C4-2B (cell line): ENCODE measurements around the gene ATG7.

ENCODE experiments used
- H3K27ac ChIP-seq: fragments of 450-650 bp; 2 replicates; pipeline ENCODE4 v1.5.1; 2017
- ZFX ChIP-seq: fragments of 450-650 bp; IDR thresholded peaks from 2 replicates; pipeline ENCODE4 v1.6.1; 2017
- TF ChIP-seq, protein P1 (sequence below): fragments of 450-650 bp; conservative IDR thresholded peaks from 2 replicates; pipeline ENCODE4 v1.5.1; 2017; ENCODE audit warnings: mild to moderate bottlenecking

Gene ATG7

DNA sequence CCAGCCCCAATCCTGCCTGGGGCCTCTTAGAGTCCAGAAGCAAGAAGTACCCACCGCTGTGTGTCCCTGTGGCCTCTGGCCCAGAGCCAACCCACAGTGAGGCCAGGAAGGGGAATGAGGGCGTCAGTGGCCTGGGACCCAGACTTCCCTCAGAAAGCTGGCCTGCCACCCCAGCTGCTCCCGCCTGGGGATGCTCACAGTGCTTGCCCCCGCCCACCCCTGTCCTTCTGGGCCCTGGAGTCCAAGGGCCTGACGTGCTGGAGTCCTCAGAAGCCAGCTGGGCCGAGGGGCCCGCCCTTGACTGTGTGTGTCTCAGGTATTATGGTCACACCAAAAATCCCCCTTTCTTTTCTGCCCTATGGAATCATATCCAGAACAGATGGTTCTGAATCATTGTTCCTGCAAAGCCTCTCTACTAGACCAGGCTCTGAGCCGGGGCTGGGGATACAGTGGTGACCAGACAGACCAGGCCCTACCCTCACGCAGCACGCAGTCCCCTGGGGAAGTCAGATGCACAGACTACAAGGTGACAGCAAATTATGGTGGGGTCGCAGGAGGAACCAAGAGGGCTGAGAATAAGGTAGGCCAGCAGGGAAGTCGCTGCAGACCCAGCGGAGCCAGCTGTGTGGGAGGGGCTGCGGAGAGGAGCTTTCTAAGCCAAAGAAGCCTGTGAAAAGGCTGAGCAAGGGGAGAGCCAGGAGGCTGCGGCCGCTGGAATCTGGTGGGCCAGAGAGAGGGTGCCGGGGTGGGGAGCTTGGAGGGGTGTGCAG is 272.4 kb downstream of the ATG7 start:
- H3K27ac ChIP-seq = no peak overlapping the region
- TF ChIP-seq, protein P1, sequence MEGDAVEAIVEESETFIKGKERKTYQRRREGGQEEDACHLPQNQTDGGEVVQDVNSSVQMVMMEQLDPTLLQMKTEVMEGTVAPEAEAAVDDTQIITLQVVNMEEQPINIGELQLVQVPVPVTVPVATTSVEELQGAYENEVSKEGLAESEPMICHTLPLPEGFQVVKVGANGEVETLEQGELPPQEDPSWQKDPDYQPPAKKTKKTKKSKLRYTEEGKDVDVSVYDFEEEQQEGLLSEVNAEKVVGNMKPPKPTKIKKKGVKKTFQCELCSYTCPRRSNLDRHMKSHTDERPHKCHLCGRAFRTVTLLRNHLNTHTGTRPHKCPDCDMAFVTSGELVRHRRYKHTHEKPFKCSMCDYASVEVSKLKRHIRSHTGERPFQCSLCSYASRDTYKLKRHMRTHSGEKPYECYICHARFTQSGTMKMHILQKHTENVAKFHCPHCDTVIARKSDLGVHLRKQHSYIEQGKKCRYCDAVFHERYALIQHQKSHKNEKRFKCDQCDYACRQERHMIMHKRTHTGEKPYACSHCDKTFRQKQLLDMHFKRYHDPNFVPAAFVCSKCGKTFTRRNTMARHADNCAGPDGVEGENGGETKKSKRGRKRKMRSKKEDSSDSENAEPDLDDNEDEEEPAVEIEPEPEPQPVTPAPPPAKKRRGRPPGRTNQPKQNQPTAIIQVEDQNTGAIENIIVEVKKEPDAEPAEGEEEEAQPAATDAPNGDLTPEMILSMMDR = no peak
- TF ChIP-seq ZFX = no peak

DNA sequence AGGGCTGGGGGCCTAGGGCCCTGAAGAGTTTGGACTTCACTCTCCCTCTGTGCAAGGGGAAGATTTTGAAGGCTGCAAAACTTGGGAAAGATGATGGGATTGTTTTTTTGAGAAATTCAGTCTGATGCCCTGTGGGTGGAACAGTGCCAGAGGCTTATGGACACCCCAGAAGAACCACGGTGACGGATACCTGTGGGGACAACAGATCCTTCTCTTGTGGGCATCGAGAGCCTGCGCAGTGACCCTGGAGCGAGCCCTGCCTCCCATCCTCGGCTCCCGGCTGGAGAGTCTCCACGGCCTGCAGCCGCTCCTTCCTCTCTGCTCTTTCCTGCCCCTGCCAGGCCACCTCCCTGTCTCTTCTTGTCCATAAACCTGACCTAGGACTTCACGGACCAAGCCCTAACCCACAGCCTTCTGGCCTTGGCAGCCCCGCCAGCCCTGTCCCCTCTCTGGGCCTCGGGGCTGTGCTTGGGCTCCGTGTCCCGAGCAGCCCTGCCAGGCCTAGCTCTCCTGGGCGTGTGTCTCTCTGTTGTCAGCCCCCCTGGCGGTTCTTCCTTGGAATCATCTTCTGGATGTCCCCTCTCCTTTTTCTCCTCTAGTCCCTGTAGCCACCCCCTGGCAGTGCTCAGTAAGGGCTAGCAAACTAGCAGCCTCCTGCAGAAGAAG is 273.1 kb downstream of the ATG7 start:
- H3K27ac ChIP-seq = no peak overlapping the region
- TF ChIP-seq, protein P1 = no peak
- no peak for TF ChIP-seq ZFX

DNA sequence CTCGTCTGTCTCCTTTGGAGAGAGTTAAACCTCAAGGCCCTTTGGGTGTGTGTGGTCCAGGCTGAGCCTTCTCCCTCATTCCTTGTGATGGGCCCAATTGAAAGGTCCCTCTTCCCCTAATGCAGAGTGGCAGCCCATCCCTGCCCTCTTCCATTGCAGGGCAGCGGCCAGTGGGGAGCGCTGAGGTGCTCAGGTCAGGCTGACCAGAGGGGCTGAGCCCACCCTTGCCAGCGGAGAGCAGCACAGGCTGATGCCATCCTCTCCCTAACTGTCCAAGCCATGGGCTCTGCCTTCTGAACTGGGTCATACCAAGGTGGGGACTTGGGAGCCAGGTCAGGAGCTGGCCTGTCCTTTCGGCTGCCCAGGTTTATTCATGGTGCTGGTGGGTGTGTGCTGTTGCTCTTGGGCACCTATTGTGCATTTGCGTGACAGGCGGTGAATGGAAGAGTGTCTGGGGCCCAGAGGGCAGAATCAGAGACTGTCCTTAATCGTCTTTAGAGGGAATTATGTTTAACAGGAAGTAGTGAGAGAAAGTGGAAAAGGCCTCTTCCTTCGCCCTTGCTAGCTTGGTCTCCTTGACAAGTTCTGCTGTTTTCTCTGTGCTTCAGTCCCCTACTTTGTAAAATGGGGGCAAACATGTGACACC is 274.6 kb downstream of the ATG7 start:
- H3K27ac ChIP-seq = no peak overlapping the region
- no peak for TF ChIP-seq ZFX
- TF ChIP-seq, protein P1 = no peak

DNA sequence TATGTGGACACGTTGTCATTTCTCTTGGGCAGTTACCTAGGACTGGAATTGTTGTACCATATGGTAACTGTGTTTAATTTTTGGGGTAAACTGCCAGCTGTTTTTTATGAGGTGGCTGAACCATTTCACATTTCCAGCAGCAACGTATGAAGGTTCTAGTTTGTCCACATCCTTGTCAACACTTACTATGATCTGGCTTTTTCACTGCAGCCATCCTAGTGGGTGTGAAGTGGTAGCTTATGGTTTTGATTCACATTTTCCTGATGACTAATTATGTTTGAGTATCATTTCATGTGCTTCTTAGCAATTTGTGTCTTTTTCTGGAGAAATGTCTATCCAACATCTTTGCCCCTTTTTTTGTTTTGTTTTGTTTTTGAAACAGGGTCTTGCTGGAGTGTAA is 275.3 kb downstream of the ATG7 start:
- no peak for TF ChIP-seq ZFX
- TF ChIP-seq, protein P1 = no peak
- H3K27ac ChIP-seq = no peak overlapping the region

DNA sequence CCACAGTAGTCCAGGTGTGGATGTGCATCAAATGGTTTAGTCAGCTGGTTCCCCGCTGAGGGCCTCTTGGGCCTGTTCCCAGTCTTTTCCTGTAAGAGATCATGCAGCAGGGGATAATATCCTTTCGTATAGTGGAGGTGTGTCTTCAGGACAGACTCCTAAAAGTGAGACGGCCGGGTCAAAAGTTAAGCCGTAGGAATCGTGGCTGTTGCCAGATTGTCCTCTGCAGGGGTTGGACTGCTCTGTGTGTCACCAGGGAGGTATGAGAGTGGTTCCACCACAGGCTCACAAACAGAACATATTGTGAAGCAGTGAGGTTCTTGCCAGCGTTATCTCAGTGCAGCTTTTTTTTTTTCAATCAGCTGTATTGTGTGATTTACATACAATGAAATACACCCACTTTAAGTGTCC is 276.5 kb downstream of the ATG7 start:
- TF ChIP-seq, protein P1 = no peak
- TF ChIP-seq ZFX = no peak
- H3K27ac ChIP-seq = no peak overlapping the region

DNA sequence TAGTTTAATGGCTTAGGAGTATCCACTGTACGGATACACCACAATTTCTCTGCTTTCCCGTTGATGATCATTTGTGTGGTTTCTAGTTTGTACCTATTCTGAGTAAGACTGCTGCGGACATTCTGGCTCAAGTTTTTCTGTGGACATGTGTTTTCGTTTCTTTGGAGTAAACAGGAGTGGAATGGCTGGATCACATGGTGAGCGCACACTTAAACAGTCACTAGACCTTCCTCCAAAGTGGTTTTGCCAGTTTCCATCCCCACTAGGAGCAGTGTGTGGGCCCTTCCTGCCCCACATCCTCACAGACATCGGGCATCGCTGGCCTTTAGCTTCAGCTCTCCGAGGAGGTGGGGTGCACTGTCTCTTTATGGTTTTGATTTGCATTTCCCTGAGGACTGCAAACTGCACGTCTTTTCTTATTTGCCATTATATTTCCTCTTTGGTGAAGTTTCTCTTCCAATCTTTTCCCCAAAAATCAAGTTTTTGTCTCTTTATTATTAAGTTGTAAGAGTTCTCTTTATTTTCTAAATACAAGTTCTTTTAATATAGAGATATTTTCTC is 277.5 kb downstream of the ATG7 start:
- H3K27ac ChIP-seq = no peak overlapping the region
- TF ChIP-seq ZFX = no peak
- TF ChIP-seq, protein P1 = no peak

DNA sequence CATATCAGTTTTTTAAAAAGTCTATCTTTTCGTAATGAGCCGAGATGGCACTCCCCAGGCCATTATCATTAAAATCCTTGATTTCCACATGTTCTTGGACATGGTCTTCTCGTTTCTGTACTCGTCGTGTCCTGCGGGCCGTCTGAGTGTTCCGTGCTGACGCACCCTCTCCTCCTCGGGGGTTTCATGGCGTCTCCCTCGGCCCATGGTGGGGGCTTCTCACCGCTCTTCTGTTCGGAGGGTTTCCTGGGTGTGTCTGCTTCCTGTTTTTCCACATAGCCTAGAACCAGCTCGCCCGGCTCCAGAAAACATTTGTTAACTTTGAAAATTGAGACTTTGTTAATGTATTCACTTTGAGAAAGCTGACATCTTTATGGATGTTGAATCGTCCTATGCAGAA is 278.8 kb downstream of the ATG7 start:
- no peak overlapping the region for H3K27ac ChIP-seq
- TF ChIP-seq ZFX = no peak
- TF ChIP-seq, protein P1 = no peak
